ENCODE results near the gene MORC4.

MORC4 gene

GRCh38 chrX:106894392-106894909 lies 105.6 kb downstream of the MORC4 start:
- peak; percentile 79 for DNase-seq (ENCODE audit: low read depth, low spot score)
- TF ChIP-seq CTCF (IDR thresholded peaks at IDR 0.05; ENCODE audit: low read depth, low read length) = peak; percentile 83
- in situ Hi-C loops (cut with HindIII; ENCODE audit: low sequenced_read_pairs) = no loop called here
- H3K4me3 ChIP-seq (ENCODE audit: low read depth, low read length) = no peak overlapping the region

GRCh38 chrX:106891762-106892460 lies 108.1 kb downstream of the MORC4 start:
- TF ChIP-seq CTCF (IDR thresholded peaks at IDR 0.05; ENCODE audit: low read depth, low read length) = no peak
- in situ Hi-C loops (cut with HindIII; ENCODE audit: low sequenced_read_pairs) = no loop called here
- no peak for DNase-seq (ENCODE audit: low read depth, low spot score)
- no peak overlapping the region for H3K4me3 ChIP-seq (ENCODE audit: low read depth, low read length)
